ENCODE measurements around the gene SDK1.
A peak's percentile ranks its signal among the peaks of the same experiment; 100 is the strongest.

The SDK1 gene

GRCh38 chr7:3896169-3896765 lies 595.2 kb downstream of the SDK1 start:
- DNase-seq: no peak

- peak; percentile 41 for DNase-seq
Observed at GRCh38 chr7:3897430-3898372, 596.6 kb downstream of the SDK1 start.

GRCh38 chr7:3899559-3899991 lies 598.5 kb downstream of the SDK1 start:
- DNase-seq: no peak

- DNase-seq: no peak
Observed at GRCh38 chr7:3908153-3908552, 607.1 kb downstream of the SDK1 start.

GRCh38 chr7:3909128-3909527 lies 608.1 kb downstream of the SDK1 start:
- DNase-seq: no peak

GRCh38 chr7:3910054-3910453 lies 609.0 kb downstream of the SDK1 start:
- no peak for DNase-seq

- no peak for DNase-seq
Observed at GRCh38 chr7:3911685-3912084, 610.6 kb downstream of the SDK1 start.

GRCh38 chr7:3912291-3912690 lies 611.2 kb downstream of the SDK1 start:
- no peak for DNase-seq

GRCh38 chr7:3914051-3914775 lies 613.2 kb downstream of the SDK1 start:
- no peak for DNase-seq

GRCh38 chr7:3915337-3915878 lies 614.4 kb downstream of the SDK1 start:
- DNase-seq: no peak

GRCh38 chr7:3916146-3916545 lies 615.1 kb downstream of the SDK1 start:
- no peak for DNase-seq

GRCh38 chr7:3917436-3917835 lies 616.4 kb downstream of the SDK1 start:
- no peak for DNase-seq

- no peak for DNase-seq
Observed at GRCh38 chr7:3918576-3918975, 617.5 kb downstream of the SDK1 start.

GRCh38 chr7:3922175-3922635 lies 621.2 kb downstream of the SDK1 start:
- DNase-seq: no peak

- DNase-seq: no peak
Observed at GRCh38 chr7:3923307-3923918, 622.4 kb downstream of the SDK1 start.

- DNase-seq: no peak
Observed at GRCh38 chr7:3924277-3924676, 623.2 kb downstream of the SDK1 start.

- no peak for DNase-seq
Observed at GRCh38 chr7:3927446-3928110, 626.5 kb downstream of the SDK1 start.

GRCh38 chr7:3928727-3929515 lies 627.9 kb downstream of the SDK1 start:
- DNase-seq: no peak

GRCh38 chr7:3931843-3932242 lies 630.8 kb downstream of the SDK1 start:
- DNase-seq: no peak

- no peak for DNase-seq
Observed at GRCh38 chr7:3937146-3937545, 636.1 kb downstream of the SDK1 start.

GRCh38 chr7:3937605-3938004 lies 636.6 kb downstream of the SDK1 start:
- no peak for DNase-seq
